Ammon's horn (tissue), 1 donor: ENCODE results near the gene PTPRD.

ENCODE experiments used
- DNase-seq: peaks from one replicate; pipeline ENCODE4 v3.0.0-alpha.2; 2016; ENCODE audit warnings: low spot score

PTPRD gene

DNA sequence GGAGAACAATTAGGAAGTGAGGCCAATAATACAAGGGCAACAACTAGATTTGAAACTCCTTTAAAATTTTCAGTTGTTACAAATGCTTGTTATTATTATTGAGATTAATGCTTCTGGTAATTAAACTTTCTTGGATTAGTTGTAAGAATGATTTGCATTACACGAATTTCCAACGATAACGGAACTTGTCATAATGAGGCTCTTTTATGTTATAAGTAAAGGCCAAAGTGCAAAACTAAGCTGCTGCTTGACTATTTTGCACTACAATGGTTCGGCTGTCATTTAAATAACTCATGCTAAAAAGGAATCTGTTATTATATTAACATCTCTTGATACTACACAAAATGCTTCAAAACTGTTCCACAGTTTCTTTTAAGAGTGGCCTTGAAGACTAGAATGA lies 1007.1 kb downstream of the PTPRD start:
- DNase-seq, result no peak

DNA sequence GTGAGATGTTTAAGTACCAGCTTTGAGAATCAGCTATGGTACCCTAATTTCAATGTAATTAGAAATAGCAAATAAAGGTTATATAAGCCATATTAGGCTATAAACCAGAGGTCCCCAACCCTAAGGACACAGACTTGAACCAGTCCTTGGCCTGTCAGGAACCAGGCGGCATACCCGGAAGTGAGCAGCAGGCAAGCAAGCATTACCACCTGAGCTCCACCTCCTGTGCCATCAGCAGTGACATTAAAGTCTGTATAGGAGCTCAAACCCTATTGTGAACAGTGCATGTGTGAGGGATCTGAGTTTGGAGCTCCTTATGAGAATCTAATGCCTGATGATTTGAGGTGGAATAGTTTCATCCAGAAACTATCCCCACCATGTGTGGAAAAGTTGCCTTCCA lies 1009.5 kb downstream of the PTPRD start:
- DNase-seq, result no peak

GRCh38 chr9:9598723-9599122 lies 1014.1 kb downstream of the PTPRD start:
- no peak for DNase-seq

DNA sequence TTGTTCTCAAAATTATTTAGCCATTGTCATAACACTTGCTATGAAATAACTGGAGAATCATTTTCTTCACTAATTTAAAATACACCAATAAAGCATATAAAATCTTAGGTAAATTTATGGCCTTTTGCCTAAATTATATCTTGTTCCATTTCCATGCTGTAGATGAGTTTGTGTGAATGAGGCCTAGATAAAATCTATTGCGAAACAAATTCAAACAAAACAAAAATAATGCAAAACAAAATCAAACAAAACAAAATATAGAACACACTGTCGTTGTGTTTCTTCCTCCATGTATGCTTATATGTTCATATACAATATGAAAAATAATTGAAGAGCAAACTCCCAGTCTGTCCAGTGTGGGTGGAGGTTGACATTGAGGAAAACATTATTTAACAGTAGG lies 1020.7 kb downstream of the PTPRD start:
- no peak for DNase-seq

DNA sequence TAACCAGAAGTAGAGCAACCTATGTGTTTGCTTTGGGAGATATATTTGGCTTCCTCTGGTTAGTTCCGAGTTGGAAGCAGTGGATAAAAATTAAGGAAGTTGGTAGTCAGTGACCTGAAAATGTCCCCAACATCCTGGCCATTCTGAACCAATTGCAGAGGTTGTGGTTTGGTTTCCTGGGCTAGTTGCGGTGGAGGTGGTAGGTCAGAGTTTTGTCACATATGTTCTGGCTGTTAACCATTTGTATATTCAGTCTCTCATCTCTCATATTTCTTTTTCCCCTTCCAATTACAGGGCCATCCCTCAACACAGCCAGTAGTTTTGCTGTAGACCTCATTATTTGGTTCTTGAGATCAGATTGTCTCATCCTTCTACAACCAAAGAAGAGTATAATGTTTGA lies 1026.9 kb downstream of the PTPRD start:
- no peak for DNase-seq

DNA sequence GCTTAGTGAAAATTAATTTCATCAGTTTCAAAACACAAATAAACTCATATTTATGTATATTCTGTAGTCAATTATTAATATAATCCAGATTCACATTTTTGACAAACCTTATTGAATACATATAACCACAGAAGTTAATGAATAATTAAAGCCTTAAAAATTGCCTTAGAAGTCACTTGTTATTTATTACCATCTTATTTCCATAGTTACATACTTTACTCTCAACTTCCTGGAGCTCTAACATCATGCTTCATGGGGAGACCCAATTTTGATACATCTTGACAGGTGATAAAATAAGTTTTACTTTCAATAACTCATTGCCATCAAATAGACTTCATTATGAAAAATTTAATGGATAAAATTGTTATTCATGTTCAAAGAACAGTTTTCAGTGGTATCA lies 1038.7 kb downstream of the PTPRD start:
- DNase-seq, result no peak

DNA sequence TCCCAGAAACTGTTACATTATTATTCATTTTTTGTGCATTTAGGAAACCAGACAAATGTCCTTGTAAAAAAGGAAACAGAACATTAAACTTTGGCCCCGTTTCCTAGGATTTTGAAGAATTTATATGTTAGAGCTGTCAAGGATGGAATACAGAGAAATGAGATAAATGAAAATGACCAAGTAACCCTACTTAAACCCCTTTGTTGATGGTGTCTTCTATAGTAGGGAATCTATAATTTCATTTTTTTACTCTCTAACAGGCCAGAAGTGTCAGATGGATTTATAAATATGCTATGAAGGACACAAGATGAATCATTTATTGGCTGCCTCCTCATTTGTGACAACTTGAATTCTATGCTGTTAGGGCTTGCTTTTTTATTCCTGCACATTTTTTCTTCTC lies 1047.1 kb downstream of the PTPRD start:
- no peak for DNase-seq

- DNase-seq, result no peak
Measured at GRCh38 chr9:9563817-9564216, 1049.0 kb downstream of the PTPRD start.

- DNase-seq, result no peak
Measured at GRCh38 chr9:9560382-9561035, 1052.3 kb downstream of the PTPRD start.

- no peak for DNase-seq
Measured at GRCh38 chr9:9558907-9559306, 1053.9 kb downstream of the PTPRD start.

- DNase-seq, result no peak
Measured at GRCh38 chr9:9557804-9558334, 1054.9 kb downstream of the PTPRD start.

- no peak for DNase-seq
Measured at GRCh38 chr9:9556865-9557803, 1055.7 kb downstream of the PTPRD start.

DNA sequence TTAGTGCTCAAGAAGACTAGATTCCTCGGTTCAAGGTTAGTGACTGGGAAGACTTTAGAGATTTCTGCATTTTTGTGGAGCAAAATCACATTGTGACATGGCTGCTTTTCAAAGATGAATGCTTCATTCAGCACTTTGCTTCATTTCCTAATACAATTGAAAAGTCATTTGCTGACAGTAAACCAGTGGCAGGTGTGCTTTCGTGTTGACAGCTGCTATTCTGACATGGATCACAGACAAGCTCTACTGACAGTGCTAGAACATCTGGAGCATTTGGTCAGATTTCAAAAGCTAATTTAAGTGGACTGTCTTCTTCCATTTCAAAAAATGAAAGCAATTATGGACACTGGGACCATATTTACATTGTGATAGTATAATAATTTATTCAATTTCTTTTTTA lies 1060.1 kb downstream of the PTPRD start:
- no peak for DNase-seq

DNA sequence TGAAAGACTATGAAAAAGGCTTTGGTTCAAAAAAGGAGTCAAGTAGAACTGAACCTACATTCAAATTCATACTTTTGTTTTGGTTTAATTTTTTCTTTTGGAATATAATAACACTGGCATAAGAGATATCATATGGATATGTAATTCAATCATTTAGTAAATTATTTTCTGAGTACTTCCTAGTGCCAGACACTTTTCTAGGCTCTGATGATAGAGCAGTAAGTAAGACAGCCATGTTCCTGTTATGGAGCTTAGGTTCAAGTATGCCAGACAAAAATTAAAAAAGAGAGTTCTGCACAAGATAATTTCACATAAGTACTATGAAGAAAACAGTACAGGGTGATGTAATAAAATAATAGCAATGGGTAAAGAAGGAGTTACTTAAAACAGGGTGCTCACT lies 1074.0 kb downstream of the PTPRD start:
- DNase-seq, result no peak

GRCh38 chr9:9538356-9538755 lies 1074.4 kb downstream of the PTPRD start:
- peak; percentile 9 for DNase-seq

GRCh38 chr9:9536523-9536922 lies 1076.3 kb downstream of the PTPRD start:
- no peak for DNase-seq

- no peak for DNase-seq
Measured at GRCh38 chr9:9523476-9524139, 1089.2 kb downstream of the PTPRD start.

DNA sequence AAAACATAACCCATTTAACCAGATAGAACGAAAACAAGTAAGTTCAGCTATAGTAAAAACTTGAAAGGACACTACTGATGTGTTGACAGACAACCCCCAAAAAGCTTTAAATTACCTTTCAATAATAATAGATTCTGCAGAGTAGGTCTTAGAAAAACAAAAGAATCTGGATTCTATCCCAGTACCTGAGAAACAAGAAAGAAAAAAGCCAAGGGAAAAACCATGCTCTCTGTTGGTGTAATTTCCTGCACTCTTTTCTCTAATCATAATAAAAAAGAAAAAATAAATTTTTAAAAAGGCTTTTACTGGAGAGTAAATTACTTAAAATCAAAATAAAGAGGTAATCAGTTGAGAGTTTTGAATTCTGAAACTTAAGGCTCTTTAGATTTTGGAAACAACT lies 1090.4 kb downstream of the PTPRD start:
- DNase-seq, result no peak

- DNase-seq, result no peak
Measured at GRCh38 chr9:9521033-9521779, 1091.6 kb downstream of the PTPRD start.

- DNase-seq, result no peak
Measured at GRCh38 chr9:9504869-9505268, 1107.9 kb downstream of the PTPRD start.

- peak; percentile 22 for DNase-seq
Measured at GRCh38 chr9:9499546-9499945, 1113.3 kb downstream of the PTPRD start.

GRCh38 chr9:9498846-9499245 lies 1114.0 kb downstream of the PTPRD start:
- peak; percentile 13 for DNase-seq
